G401.6 (cell line): Measurements from ENCODE around the gene ERVV-1.
"Not testable (repeated sequence)": the region's sequence is repeated elsewhere in the genome, so short reads cannot be mapped to it uniquely, and the experiment has no call there.

ENCODE experiments used
- FAIRE-seq: peaks from 2 replicates; lab custom pipeline; 2012; peaks lifted over from hg19 to GRCh38; lab: Jason Lieb, UNC

Gene ERVV-1

DNA sequence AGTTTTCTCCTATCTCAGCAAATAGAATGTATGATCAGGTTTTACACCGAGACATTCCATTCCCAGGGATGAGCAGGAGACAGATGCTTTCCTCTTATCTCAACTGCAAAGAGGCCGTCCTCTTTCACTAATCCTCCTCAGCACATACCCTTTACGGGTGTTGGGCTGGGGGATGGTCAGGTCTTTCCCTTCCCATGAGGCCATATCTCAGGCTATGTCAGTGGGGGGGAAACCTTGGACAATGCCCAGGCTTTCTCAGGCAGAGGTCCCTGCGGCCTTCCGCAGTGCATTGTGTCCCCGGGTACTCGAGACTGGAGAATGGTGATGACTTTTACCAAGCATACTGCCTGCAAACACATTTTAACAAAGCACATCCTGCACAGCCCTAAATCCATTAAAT, 14.6 kb downstream of the ERVV-1 start:
- not testable (repeated sequence) for FAIRE-seq

DNA sequence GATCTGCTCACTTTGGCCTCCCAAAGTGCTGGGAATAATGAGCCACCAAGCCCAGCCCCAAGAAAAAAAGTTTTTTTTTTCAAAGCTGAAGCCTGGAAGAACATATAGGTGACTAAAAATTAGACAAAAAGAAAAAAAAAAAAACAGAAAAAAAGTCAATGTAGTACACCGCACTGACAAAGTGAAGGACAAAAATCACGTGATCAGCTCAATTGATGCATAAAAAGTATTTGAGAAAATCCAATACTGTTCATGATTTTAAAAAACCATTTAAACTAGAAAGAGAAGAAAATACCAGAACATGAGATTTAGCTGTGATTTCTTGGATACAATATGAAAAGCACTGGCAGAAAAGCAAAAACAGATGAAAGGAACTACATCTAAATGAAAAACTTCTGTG, 20.3 kb downstream of the ERVV-1 start:
- no peak for FAIRE-seq

DNA sequence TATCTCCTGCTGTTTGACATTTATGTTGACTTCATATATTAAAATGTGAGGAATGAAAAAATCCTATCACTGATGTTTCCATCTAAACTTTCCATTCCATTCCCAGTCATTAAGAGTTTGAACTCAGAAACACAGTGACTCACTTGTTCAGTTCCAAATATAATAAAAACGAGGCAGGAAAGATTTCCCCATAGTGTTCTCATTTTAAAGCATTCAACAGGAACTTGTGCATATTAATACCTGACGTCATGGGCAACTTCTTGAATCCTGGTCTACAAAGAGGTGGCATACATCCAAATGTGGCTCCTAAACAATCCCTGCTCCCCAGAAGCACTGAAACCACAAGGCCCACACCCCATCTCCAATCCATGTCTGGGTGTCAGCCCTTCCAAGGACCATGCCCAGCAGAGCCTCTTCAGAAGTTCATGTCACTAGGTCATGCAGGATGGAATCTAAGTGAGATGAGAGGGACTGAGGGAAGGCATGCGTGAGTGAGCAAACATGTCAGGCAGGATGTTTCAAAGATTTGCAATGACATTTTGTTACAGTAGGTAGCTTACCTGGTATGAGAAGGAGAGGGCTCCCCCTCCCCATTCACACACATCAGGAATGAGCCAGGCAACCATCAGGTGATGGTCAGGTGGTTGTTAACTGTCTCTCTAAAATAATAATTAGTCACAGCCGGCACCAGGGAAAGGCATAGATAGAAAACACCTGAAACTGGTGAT, 21.4 kb downstream of the ERVV-1 start:
- FAIRE-seq = no peak

DNA sequence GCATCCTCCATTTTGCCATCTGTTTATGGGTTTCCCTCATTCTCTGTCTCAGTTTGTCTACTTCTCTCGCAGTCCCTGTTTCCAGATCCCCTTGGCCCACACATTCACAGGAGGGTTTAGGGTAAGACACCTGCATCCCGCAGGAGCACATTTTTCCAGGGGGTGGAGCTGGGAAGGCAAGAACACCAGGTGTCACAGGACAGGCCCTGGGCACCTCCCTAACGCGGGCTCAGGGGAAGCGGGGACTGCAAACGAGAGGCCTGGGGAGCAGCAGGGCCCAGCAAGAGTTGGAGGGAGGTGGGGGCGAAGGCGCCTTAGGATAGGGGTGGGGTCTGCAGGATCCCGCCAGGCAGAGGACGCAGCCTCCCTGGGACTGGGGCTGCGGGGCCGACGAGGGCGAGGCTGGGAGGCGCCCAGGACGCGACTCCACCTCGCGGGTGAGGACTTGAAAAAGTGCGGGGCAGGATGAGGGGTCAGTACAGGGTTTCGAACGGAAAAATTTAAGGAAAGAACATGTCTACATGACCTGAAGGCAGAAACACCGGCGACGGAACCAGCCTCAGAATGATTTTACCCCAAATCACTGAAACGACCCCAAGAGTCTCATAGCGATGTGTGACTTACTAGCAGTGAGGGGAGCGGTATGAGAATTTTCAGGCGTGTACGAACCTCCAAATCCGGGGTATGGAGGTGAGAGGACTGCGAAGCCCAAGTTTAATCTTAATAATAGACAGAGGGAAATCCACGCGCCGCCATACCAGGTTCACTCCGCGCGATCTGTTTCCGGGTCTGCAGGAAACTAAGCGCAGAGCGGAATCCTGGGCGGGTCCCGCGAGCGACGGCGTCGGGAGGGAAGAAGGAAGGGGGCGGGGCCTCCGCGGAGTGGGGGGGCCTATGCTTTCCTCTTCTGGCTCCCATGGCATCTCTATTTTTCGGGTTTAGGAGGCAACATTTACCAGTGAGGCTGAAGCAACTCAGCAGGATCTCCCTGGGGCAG, 23.7 kb downstream of the ERVV-1 start:
- FAIRE-seq = no peak

DNA sequence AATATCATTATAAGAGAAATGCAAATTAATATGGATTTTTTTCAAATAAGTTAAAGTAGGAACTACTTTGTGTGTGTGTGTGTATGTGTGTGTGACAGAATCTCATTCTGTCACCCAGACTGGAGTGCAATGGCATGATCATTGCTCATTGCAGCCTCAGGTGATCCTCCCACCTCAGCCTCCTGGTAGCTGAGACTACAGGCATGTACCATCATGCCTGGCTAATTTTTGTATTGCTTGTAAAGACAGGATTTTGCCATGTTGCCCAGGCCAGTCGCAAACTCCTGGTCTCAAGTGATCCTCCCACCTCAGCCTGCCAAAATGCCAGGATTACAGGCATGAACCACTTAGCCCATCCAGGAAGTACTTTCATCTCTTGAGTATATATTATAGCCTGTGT, 27.6 kb downstream of the ERVV-1 start:
- FAIRE-seq = no peak

DNA sequence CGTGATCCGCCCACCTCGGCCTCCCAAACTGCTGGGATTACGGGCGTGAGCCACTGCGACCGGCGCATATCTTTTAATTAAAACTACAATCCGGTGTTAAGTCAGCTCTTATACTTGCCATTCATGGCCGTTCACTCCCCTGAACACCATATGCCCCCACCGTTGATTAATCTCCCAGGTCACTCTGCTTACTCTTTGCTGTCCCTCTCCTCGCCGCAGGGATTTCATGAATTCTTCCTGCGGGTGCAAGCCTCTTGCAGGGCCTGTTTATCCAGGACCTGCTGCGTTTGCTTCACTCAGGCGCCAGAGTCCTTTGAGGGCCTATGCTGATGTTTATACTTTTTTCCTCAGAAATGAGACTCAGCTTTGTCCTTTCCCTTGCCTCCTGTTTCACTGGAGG, 31.8 kb downstream of the ERVV-1 start:
- no peak for FAIRE-seq

DNA sequence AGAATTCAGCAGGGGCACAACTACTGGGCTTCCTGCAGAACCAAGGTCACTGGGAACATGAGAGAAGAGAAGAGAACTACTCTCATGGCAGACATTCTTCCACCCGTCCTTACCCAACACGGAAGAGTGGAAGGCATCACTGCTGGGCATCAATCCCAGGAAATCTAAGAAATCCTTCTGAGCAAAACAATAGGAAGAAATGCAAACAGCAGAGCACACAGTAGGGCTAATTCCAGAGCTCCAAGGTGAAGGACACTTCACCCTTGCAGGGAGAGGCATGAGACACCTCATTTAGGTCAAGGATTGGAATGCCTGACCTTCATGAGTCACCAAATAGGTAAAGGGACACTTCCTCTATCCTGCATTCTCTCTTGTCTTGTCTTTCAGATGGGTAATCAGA, 33.7 kb downstream of the ERVV-1 start:
- FAIRE-seq = no peak

DNA sequence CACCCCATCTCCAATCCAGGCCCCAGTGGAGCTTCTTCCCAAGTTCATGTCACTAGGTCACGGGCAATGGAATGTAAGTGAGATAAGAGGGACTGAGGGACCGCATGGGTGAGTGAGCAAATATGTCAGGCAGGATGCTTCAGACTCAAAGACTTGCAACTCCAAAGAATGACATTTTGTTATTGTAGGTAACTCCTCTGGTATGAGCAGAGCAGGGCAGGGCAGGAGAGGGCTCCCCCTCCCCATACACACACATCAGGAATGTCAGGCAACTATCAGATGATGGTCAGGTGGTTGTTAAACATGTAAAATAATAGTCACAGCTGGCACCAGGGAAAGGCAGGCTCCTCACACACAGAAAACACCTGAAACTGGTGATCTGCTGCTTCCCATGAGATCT, 41.4 kb downstream of the ERVV-1 start:
- no peak for FAIRE-seq

DNA sequence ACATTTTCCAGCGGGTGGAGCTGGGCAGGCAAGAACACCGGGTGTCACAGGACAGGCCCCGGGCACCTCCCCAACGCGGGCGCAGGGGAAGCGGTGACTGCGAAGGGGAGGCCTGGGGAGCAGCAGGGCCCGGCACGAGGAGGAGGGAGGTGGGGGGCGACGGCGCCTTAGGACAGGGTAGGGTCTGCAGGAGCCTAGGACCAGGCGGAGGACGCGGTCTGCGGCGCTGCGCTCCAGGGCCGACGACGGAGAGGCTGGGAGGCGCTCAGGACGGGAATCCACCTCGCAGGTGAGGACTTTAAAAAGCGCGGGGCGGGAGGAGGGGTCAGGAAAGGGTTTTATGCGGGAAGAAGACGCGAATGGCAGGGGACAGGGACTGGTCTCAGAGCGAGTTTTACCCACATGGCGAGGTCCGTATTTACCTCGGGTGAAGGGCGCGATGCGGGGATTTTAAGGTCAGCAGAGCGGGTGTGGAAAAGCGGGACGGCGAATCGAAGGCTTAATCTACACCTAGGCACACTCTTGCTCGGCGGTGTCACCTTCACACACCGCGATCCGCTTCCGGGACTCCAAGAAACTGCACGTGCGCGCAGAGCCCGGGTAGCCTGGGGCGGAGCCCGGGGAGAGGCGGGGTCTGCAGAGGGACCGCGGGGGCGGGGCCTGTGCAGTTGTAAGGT, 44.3 kb downstream of the ERVV-1 start:
- no peak for FAIRE-seq
